GM10266 (cell line): ENCODE measurements around the gene GAL3ST1.

Experiments used
- DNase-seq: peaks from one replicate; pipeline ENCODE4 v3.0.0; 2012; ENCODE audit errors: extremely low spot score
- CTCF ChIP-seq: IDR thresholded peaks from 2 replicates; pipeline ENCODE4 v1.5.1; 2012; ENCODE audit warnings: mild to moderate bottlenecking, low read depth; ENCODE audit not compliant: control insufficient read depth, insufficient read depth; ENCODE audit errors: missing control alignments

The GAL3ST1 gene

DNA sequence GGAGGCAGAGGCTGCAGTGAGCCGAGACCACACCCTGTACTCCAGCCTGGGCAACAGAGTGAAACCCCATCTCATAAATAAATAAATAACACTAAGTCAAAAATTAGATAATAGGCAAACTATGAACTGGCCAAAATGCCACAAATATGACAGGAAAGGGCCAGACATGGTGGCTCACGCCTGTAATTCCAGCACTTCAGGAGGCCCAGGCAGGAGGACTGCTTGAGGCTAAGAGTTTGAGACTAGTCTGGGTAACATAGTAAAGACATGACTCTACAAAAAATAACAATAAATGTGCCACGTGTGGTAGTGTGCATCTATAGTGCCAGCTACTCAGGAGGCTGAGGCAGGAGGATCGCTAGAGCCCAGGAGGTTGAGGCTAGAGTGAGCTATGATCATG lies 47.8 kb downstream of the GAL3ST1 start:
- no peak for TF ChIP-seq CTCF
- no peak for DNase-seq

DNA sequence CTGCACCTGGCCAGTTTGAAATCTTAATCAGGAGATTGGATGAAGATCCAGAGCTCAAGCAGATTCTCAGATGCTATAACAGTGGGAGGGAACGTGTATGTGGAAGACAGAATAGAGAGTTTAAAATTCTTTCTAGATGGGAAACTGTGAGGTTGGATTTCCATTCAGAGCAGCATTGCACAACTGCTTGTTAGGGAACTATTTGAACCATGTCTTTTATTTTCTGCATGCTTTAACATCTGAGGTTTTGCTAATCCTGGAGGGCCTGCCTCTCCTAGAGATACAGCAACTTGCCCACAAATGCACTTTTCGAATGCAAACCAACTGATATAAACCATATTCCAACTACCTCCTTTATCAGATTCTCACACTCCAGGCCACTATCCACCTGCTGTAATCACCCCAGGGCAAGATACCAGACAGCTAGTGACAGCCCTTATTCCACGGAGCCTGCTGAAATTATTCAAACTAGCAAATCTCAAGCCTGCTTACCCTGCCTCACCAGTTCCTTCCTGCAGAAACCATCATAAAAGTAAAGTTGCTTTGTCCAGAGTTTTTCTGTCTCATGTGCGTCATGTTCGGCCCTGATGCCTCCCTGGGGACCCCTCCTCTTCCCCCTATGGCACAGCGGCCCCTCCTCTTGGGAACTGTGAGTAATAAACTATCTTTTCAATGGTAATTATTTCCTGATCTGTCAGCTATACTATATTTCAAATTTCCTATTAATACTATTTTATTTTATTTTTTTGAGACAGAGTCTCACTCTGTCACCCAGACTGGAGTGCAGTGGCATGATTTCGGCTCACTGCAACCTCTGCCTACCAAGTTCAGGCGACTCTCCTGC lies 50.6 kb downstream of the GAL3ST1 start:
- DNase-seq: no peak
- no peak for TF ChIP-seq CTCF

DNA sequence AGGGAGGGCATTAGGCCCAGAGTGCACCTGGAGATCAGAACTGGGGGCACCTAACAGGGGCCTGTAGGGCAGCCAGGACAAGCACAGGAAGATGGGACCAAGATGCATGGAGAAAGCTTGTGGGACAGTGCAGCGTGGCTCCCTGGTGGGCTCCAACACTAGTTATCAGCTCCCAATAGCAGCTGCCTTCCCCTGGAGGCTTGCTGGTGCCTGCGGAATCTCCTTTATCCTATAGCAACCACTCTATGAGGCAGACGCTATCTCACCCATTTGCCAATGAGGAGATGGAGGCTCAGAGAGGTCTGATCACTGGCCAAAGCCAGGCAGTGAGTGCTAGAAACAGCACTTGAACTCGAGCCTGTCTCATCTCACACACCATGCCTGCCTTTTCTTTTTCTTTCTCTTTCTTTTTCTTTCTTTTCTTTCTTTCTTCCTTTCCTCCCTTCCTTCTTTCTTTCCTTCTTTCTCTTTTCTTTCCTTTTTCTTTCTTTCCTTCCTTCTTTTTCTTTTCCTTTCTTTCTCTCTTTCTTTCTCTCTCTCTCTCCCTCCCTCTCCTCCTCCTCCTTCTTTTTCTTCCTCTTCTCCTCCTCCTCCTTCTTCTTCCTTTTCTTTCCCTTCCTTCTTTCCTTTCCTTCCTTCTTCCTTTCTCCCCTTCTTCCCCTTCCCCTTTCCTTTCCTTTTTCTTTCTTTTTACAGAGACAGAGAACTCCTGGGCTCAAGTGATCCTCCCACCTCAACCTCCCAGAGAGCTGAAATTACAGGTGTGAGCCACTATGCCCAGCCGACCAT lies 52.9 kb downstream of the GAL3ST1 start:
- no peak for TF ChIP-seq CTCF
- no peak for DNase-seq

DNA sequence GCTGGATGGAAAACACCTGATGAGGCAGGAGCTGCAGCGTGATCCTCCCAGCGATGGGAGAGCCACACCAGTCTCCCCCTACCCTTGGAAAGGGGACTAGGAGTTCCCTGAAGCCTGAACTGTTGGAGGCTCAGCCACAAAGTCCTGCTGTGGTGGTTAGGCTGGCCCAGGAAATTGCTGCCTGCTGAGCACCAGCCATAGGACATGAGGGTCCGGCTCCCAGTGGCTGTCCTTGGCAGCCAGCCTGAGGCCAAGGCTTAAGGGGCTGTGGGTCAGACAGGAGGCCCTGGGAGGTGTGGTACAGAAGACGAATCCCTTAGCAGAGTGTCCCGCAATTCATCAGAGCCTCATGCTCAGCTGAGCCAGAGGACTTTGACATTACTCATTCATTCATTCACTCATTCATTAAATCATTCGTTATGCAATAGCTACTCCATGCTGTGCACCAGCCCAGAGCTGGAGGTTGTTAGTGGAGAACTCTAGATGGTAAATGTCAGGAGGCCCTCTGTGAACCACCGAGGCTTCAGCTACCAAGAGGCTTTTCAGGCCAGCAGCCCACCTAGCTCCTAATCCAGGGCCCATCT lies 54.5 kb downstream of the GAL3ST1 start:
- no peak for DNase-seq
- TF ChIP-seq CTCF: no peak

DNA sequence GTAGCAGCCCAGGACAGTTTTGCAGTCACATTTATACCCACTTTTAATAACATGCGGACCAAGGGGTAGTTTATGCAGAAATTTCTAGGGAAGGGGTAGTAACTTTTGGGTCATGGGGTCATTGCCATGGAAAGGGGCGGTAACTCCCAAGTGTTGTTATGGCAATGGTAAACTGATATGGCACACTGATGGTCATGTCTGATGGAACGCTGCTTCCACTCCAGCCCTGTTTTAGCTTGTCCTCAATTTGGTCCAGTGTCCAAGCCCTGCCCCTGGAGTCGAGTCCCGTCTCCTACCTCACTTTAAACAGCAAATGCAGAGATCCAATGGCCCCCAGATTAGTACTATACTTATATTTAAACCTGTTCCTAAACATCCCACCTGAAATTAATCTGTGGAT lies 57.7 kb downstream of the GAL3ST1 start:
- TF ChIP-seq CTCF: no peak
- no peak for DNase-seq

DNA sequence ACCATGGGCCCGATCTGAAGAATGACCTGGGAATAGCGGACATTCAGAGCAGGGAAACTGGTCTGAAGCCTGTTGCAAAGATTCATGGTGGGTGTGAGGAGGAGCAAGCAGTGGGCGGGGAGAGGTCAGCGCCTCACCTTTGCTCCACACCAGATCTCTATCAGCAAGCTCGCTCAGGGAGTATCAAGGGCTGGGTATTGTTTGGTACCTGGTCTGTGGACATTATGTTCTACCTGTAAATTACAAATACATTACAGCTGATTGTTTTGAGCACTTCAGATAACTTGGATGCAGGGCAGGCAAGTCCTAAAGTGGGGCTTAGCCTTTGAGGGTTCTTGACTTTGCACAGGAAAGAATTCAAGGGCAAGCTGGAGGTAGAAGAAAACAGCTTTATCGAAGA lies 58.2 kb downstream of the GAL3ST1 start:
- DNase-seq: no peak
- no peak for TF ChIP-seq CTCF
